ENCODE results near the gene EFNA2.

EFNA2 gene

DNA sequence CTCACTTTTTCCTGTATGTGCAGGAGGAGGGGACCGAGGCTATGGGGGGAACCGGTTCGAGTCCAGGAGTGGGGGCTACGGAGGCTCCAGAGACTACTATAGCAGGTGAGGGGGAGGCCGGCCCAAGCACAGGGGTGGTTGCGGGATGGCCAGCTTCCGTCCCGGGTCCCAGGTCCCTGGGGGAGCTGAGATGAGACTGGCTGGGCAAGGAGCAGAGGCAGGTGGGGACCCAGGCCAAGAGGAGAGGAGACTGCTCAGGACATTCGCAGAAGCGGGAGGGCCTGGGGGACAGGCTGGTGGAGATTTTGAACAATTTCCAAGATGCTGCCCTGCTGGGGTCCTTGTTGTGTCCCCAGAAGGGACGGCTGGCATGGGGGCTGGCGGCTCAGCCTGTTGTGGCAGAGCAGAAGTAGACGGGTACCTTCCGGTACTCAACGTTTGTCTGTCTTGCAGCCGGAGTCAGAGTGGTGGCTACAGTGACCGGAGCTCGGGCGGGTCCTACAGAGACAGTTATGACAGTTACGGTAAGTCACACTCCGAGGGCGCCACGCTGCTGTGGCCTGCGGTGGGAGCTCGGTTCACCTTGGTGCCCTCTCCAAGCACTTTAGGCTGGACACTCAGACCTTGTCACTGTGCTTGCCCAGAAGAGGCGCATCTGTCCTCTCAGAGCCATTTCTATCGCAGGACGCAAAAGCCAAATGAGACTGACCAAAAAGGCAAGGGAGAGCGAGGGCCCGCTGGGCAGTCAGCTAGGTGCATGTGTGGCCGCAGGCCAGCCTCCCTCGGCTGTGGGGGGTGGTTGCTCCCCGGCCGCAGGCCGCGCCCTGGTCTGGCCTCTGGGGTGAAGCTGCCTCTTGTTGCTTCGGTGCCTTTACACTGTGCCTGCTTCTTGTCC lies 13.9 kb upstream of the EFNA2 start:
- DNase-seq (ENCODE audit: insufficient read length, low spot score) (no peak), FAIRE-seq (no peak)
- TF ChIP-seq, protein P1, sequence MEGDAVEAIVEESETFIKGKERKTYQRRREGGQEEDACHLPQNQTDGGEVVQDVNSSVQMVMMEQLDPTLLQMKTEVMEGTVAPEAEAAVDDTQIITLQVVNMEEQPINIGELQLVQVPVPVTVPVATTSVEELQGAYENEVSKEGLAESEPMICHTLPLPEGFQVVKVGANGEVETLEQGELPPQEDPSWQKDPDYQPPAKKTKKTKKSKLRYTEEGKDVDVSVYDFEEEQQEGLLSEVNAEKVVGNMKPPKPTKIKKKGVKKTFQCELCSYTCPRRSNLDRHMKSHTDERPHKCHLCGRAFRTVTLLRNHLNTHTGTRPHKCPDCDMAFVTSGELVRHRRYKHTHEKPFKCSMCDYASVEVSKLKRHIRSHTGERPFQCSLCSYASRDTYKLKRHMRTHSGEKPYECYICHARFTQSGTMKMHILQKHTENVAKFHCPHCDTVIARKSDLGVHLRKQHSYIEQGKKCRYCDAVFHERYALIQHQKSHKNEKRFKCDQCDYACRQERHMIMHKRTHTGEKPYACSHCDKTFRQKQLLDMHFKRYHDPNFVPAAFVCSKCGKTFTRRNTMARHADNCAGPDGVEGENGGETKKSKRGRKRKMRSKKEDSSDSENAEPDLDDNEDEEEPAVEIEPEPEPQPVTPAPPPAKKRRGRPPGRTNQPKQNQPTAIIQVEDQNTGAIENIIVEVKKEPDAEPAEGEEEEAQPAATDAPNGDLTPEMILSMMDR (IDR thresholded peaks at IDR 0.05; ENCODE audit: insufficient read depth, missing control alignments) = no peak

DNA sequence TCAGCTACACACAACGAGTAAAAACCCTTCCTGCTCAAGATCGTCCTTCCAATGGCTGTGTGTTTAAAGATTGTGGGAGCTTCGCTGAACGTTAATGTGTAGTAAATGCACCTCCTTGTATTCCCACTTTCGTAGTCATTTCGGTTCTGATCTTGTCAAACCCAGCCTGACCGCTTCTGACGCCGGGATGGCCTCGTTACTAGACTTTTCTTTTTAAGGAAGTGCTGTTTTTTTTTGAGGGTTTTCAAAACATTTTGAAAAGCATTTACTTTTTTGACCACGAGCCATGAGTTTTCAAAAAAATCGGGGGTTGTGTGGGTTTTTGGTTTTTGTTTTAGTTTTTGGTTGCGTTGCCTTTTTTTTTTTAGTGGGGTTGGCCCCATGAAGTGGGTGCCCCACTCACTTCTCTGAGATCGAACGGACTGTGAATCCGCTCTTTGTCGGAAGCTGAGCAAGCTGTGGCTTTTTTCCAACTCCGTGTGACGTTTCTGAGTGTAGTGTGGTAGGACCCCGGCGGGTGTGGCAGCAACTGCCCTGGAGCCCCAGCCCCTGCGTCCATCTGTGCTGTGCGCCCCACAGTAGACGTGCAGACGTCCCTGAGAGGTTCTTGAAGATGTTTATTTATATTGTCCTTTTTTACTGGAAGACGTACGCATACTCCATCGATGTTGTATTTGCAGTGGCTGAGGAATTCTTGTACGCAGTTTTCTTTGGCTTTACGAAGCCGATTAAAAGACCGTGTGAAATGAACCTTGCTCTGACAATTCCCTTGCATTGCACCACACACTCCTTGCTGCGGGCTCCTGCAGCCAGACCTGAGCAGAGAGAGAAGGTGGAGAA lies 13.0 kb upstream of the EFNA2 start:
- FAIRE-seq = no peak
- TF ChIP-seq, protein P1 (IDR thresholded peaks at IDR 0.05; ENCODE audit: insufficient read depth, missing control alignments) = no peak
- no peak for DNase-seq (ENCODE audit: insufficient read length, low spot score)

DNA sequence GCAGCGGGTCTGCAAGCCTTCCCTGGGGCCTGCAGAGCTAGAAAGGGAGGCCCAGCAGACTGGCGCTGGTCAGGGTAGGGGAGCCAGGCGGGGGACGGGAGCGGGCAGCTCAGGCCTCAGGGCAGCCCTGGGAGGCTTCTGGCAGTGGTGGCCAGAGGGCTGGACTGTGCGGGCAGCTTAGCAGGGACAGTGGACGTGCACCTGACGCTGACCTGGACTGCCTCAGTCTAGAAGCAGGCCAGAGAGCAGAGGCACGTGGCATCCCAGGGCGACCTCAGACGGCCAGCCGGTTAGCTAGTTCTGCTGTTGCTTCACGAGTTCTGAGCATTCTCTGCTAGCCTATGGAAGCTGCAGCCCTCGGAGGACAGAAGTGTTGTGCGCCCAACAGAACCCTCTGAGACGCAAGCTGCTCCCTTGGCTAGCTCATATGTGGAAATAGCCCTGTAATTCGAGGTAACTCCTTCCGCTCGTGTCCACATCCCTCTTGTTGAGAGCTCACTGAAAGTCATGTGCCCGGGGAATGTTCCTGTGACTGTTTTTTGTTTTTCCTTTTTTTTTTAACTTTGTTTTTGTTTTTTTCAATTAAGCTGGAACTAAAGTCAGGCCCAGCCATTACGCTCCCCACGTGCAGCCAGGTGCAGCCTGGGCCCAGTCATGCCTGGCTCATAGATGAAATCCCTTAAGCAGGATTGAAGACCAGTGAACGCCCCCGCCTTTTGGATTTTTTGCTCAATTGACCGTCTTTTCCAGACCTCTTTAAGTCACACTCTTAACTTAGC lies 12.2 kb upstream of the EFNA2 start:
- FAIRE-seq (no peak), DNase-seq (ENCODE audit: insufficient read length, low spot score) (no peak)
- TF ChIP-seq, protein P1 (IDR thresholded peaks at IDR 0.05; ENCODE audit: insufficient read depth, missing control alignments) = no peak

DNA sequence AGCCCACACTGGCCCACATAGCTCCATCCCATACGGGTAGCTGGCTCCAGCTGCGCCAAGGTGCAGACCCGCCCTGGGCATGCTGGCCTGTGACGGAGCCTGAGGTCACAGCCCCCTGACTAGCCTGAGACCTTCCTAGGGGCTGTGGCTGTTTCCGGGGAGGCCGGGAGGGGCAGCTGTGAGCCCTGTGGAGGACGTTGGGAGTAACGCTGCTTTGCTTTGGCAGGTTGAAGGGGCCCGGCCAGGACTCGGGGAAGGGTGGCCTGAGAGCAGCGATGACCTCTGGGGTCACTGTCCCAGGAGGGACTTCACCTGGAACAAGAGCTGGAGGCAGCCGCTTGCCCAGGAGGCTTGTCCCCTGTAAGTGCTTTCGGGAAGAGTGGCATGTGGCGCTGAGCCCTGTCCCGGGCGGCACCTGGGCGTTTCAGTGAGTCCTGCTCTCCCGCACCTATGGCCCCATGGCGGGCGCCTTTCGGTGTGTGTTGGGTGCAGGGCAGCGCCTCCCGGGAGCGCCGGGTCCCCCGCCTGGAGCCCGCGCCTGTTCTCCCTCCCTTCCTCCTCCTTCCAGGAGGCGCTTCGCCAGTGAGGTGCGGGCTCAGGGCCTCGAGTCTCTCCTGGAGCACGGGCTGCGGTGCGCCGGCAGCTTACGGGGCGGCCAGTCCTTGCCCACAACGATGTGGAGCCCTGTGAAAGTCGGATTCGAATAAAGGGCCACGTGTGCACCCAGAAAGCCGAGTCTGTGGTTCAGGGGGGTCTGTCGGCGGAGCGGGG lies 11.4 kb upstream of the EFNA2 start:
- TF ChIP-seq, protein P1 (IDR thresholded peaks at IDR 0.05; ENCODE audit: insufficient read depth, missing control alignments) = no peak
- DNase-seq (ENCODE audit: insufficient read length, low spot score) = no peak
- FAIRE-seq = no peak

DNA sequence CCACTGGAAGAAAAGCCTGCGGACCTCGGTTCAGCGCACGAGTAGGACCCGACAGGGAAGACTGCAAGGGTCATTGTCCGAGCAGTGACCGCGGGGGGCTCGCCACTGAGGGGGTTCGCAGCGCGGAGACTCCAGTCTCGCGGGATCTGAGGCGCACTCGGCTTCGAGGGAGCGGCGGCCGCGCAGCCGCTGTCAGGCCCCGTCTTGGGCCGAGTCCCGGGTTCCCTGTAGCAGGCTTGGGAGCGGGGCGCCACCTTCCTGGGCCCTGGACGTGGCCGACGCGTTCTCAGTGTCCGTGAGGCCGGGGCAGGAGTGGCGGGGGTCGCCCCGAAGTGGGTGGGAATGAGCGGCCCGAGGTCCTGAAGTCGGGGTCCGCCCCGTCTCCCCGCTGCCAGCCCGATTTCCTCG lies 10.8 kb upstream of the EFNA2 start:
- no peak for FAIRE-seq
- DNase-seq (ENCODE audit: insufficient read length, low spot score) = no peak
- TF ChIP-seq, protein P1 (IDR thresholded peaks at IDR 0.05; ENCODE audit: insufficient read depth, missing control alignments) = no peak

DNA sequence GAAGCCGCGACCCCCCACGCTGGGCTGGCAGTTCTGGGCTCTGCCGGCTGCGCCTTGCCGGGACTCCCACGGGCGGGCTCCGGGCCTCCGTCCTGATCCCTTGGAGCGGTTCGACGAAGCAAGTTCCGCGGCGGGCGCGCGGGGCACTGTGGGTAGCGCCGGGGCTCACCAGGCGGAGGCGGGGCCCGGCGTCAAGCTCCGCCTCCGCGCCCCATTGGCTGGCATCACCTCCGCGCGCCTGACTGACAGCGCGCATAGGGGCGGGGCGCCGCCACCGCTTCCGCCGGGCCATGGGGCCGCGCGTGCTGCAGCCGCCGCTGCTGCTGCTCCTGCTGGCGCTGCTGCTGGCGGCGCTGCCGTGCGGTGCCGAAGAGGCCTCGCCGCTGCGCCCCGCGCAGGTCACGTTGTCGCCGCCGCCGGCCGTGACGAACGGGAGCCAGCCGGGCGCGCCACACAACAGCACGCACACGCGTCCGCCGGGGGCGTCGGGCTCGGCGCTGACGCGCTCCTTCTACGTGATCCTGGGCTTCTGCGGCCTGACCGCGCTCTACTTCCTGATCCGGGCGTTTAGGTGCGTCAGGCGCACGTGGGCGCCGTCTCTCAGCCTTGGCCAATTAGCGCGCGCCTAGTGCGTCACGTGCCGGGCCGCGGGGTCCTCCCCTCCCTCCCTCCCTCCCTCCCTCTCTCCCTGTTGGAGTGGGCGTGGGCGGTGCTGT lies 10.3 kb upstream of the EFNA2 start, which contains the start of gene FAM174C:
Gene FAM174C, plus strand, starts transcription at position 271 of the 716 bp plus-strand sequence. Its CDS starts 20 bp downstream, at position 291.
- DNase-seq (ENCODE audit: insufficient read length, low spot score) = peak; percentile 95
- TF ChIP-seq, protein P1 (IDR thresholded peaks at IDR 0.05; ENCODE audit: insufficient read depth, missing control alignments) = no peak
- no peak for FAIRE-seq
